HG03521 (cell line): ENCODE data around the gene SDCCAG8.

ENCODE experiments used
- ATAC-seq: cut with Tn5 transposase; IDR thresholded peaks from one replicate; pipeline ENCODE4 v1.9.1; 2021; ENCODE audit warnings: mild to moderate bottlenecking, moderate library complexity; ENCODE audit not compliant: unreplicated experiment

The SDCCAG8 gene

GRCh38 chr1:243449373-243449772 is 193.5 kb downstream of the SDCCAG8 start:
- ATAC-seq = no peak

- no peak for ATAC-seq
Measured at GRCh38 chr1:243452092-243452491, 196.3 kb downstream of the SDCCAG8 start.

- no peak for ATAC-seq
Measured at GRCh38 chr1:243454328-243454997, 198.6 kb downstream of the SDCCAG8 start.

- ATAC-seq = no peak
Measured at GRCh38 chr1:243455760-243456651, 200.2 kb downstream of the SDCCAG8 start.

- ATAC-seq = no peak
Measured at GRCh38 chr1:243457363-243457982, 201.6 kb downstream of the SDCCAG8 start.

GRCh38 chr1:243459059-243459458 is 203.2 kb downstream of the SDCCAG8 start:
- no peak for ATAC-seq

GRCh38 chr1:243461700-243462099 is 205.9 kb downstream of the SDCCAG8 start:
- no peak for ATAC-seq

- no peak for ATAC-seq
Measured at GRCh38 chr1:243462929-243463697, 207.3 kb downstream of the SDCCAG8 start.

- no peak for ATAC-seq
Measured at GRCh38 chr1:243465081-243465480, 209.2 kb downstream of the SDCCAG8 start.

- no peak for ATAC-seq
Measured at GRCh38 chr1:243465738-243466137, 209.9 kb downstream of the SDCCAG8 start.

- ATAC-seq = no peak
Measured at GRCh38 chr1:243469497-243469896, 213.7 kb downstream of the SDCCAG8 start.

GRCh38 chr1:243470502-243470901 is 214.7 kb downstream of the SDCCAG8 start:
- ATAC-seq = no peak

- ATAC-seq = no peak
Measured at GRCh38 chr1:243471026-243471685, 215.3 kb downstream of the SDCCAG8 start.

GRCh38 chr1:243471754-243472745 is 216.2 kb downstream of the SDCCAG8 start:
- peak; percentile 67 for ATAC-seq

GRCh38 chr1:243473227-243474135 is 217.6 kb downstream of the SDCCAG8 start:
- no peak for ATAC-seq

GRCh38 chr1:243474136-243474881 is 218.5 kb downstream of the SDCCAG8 start:
- no peak for ATAC-seq

- ATAC-seq = no peak
Measured at GRCh38 chr1:243474906-243475305, 219.1 kb downstream of the SDCCAG8 start.
